KMS-11 (cell line): ENCODE data around the gene PRKG2.

Experiments
- H2AFZ ChIP-seq: fragments of 200-600 bp; sonication (generic); 2 replicates; pipeline ENCODE4 v1.6.1; 2016; ENCODE audit warnings: antibody characterized with exemption, mixed run types, low read depth
- H3K27ac ChIP-seq: fragments of 200-600 bp; sonication (generic); 2 replicates; pipeline ENCODE4 v1.6.1; 2016; ENCODE audit warnings: mild to moderate bottlenecking, mixed run types
- H3K27me3 ChIP-seq: fragments of 200-600 bp; sonication (generic); 2 replicates; pipeline ENCODE4 v1.6.1; 2017; ENCODE audit warnings: mild to moderate bottlenecking, low read depth, mixed run types, moderate library complexity; ENCODE audit not compliant: insufficient read depth
- H3K36me3 ChIP-seq: fragments of 200-600 bp; sonication (generic); 2 replicates; pipeline ENCODE4 v1.6.1; 2017; ENCODE audit warnings: mild to moderate bottlenecking, mixed run types; ENCODE audit not compliant: insufficient read depth
- H3K4me1 ChIP-seq: fragments of 200-600 bp; sonication (generic); 2 replicates; pipeline ENCODE4 v1.6.1; 2016; ENCODE audit warnings: mild to moderate bottlenecking, low read depth, mixed run types; ENCODE audit not compliant: poor library complexity, severe bottlenecking
- H3K4me2 ChIP-seq: fragments of 200-600 bp; sonication (generic); 2 replicates; pipeline ENCODE4 v1.7.0; 2016; ENCODE audit warnings: mild to moderate bottlenecking, mixed run types
- H3K4me3 ChIP-seq: fragments of 200-600 bp; sonication (generic); IDR thresholded peaks from 2 replicates; pipeline ENCODE4 v1.6.1; 2017; ENCODE audit warnings: low read depth, low read length, mixed read lengths; ENCODE audit not compliant: insufficient read depth
- H3K79me2 ChIP-seq: fragments of 200-600 bp; sonication (generic); 2 replicates; pipeline ENCODE4 v1.6.1; 2016; ENCODE audit warnings: low read depth, mixed run types; ENCODE audit not compliant: insufficient read depth
- H3K9ac ChIP-seq: fragments of 200-600 bp; sonication (generic); 2 replicates; pipeline ENCODE4 v1.6.1; 2016; ENCODE audit warnings: mild to moderate bottlenecking, mixed run types
- H4K20me1 ChIP-seq: fragments of 200-600 bp; sonication (generic); 2 replicates; pipeline ENCODE4 v1.6.1; 2016; ENCODE audit warnings: mild to moderate bottlenecking, mixed run types; ENCODE audit not compliant: insufficient read depth
- CTCF ChIP-seq: fragments of 200-600 bp; sonication (generic); conservative IDR thresholded peaks from 2 replicates; pipeline ENCODE4 v1.6.1; 2017; ENCODE audit warnings: low read depth, mild to moderate bottlenecking, antibody characterized with exemption, low read length, moderate library complexity, mixed read lengths

Gene PRKG2

DNA sequence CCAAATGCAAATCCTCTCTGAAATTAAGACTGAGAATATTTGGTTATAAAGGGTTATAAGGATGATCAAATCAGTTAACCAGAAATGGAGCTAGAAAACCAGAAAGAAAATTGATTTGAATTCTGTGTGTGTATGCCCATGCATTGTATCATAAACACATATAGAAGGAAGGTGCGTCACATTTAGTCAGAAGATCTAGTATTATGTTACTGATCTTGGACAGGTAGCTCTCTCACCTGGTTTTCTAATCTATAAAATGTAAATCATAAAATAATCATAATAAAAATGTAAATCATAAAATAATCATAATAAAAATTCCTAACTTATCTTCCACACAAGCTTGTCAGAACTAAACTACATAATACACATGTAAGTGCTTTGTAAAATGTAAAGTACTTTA lies 105.7 kb downstream of the PRKG2 start:
- no peak for TF ChIP-seq CTCF
- no peak overlapping the region for H3K27ac ChIP-seq
- no peaks in the 10 kb centered on the region for H3K79me2 ChIP-seq

DNA sequence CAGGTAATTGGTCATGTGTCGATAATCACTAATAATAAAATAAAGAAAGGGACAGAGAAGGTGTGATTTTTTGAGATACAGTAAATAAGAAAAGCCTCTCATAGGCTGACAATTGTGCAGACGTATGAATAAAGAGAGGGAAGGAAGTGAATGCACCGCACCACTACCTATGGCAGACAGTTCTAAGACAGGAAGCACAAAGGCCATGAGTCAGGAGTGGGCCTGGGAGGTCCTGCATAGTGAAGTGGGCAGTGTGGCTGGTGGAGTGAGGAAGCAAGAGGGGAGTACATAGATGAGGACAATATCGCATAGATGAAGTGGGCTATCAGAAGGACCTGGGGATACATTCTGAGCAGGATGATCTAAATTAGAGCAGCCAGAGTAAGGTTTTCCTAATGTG lies 108.9 kb downstream of the PRKG2 start:
- Histone ChIP-seq H2AFZ (no peak overlapping the region), H3K4me1 (no peaks in the 10 kb centered on the region), H3K36me3 (no peaks in the 10 kb centered on the region), H4K20me1 (no peaks in the 10 kb centered on the region), H3K4me2 (no peak overlapping the region), H3K27me3 (no peaks in the 10 kb centered on the region), H3K27ac (no peak overlapping the region), H3K9ac (no peak overlapping the region), H3K4me3 (no peak overlapping the region), H3K79me2 (no peaks in the 10 kb centered on the region)
- no peak for TF ChIP-seq CTCF

More for the DNA sequence above, 105.7 kb downstream of the PRKG2 start:
- H3K4me3 ChIP-seq: no peak overlapping the region
- H3K36me3 ChIP-seq: no peaks in the 10 kb centered on the region
- no peak overlapping the region for H3K4me2 ChIP-seq
- no peak overlapping the region for H3K9ac ChIP-seq
- H3K4me1 ChIP-seq: no peaks in the 10 kb centered on the region
- H4K20me1 ChIP-seq: no peaks in the 10 kb centered on the region
- H3K27me3 ChIP-seq: no peaks in the 10 kb centered on the region
- H2AFZ ChIP-seq: no peak overlapping the region

DNA sequence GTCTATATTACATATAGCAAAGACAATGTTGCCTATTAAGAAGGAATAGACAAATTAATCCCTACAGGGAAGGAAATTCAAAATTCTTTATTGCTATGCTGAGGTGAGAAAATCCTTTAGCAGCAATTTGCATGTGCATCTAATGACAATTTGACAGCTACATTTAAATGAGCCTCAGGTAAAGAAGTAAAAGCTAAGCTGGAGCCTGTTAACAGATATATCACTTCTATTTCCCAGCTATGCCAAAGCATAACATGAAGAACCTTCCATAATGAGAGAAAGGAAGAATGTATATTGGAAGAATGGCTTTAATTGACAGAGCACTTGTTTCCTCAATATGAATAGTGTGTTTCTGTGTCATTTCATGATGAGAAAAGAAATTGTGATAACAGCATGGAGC lies 112.9 kb downstream of the PRKG2 start:
- no peak overlapping the region for H3K9ac ChIP-seq
- no peaks in the 10 kb centered on the region for H3K27me3 ChIP-seq
- no peak overlapping the region for H3K27ac ChIP-seq
- no peak for TF ChIP-seq CTCF
- H3K79me2 ChIP-seq: no peaks in the 10 kb centered on the region
- H3K4me1 ChIP-seq: no peaks in the 10 kb centered on the region
- H3K4me2 ChIP-seq: no peak overlapping the region
- no peak overlapping the region for H2AFZ ChIP-seq
- H3K36me3 ChIP-seq: no peaks in the 10 kb centered on the region
- H4K20me1 ChIP-seq: no peaks in the 10 kb centered on the region
- no peak overlapping the region for H3K4me3 ChIP-seq

GRCh38 chr4:81096566-81096965 lies 118.5 kb downstream of the PRKG2 start:
- Histone ChIP-seq H2AFZ (no peak overlapping the region), H3K4me2 (no peak overlapping the region), H3K79me2 (no peaks in the 10 kb centered on the region), H3K36me3 (no peaks in the 10 kb centered on the region), H3K4me1 (no peaks in the 10 kb centered on the region), H4K20me1 (no peaks in the 10 kb centered on the region), H3K27ac (no peak overlapping the region), H3K27me3 (no peaks in the 10 kb centered on the region), H3K4me3 (no peak overlapping the region), H3K9ac (no peak overlapping the region)
- no peak for TF ChIP-seq CTCF

- no peak overlapping the region for H3K4me3 ChIP-seq
- H3K4me1 ChIP-seq: no peaks in the 10 kb centered on the region
- no peak overlapping the region for H3K4me2 ChIP-seq
- no peak for TF ChIP-seq CTCF
- H3K36me3 ChIP-seq: no peaks in the 10 kb centered on the region
- no peak overlapping the region for H2AFZ ChIP-seq
- no peaks in the 10 kb centered on the region for H4K20me1 ChIP-seq
- no peaks in the 10 kb centered on the region for H3K27me3 ChIP-seq
- H3K9ac ChIP-seq: no peak overlapping the region
- no peak overlapping the region for H3K27ac ChIP-seq
- H3K79me2 ChIP-seq: no peaks in the 10 kb centered on the region
Measured at GRCh38 chr4:81095389-81095788, 119.6 kb downstream of the PRKG2 start.
